Measurements from ENCODE around the gene ZBTB25.

ZBTB25 gene

DNA sequence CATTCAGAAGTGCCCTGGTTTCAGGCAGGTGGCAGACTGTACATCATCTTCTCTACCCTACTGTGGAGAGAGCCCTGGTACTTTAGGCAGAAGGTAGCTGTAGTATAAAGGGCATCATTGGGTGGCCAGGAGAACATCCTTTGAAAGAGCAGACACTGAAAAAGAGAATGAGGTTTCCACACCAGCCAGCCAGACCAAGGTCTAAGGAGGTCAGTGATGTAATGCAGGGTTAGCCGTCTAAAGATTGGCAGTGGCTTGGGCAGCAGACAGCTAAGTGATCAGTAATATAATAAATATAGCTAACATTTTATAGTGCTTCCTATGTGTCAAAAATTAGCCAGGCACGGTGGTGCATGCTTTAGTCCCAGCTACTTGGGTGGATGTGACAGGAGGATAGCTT is 12.0 kb downstream of the ZBTB25 start:
- H3K4me3 ChIP-seq (ENCODE audit: low read length) = no peak overlapping the region
- DNase-seq (ENCODE audit: low read depth, low spot score) = no peak

DNA sequence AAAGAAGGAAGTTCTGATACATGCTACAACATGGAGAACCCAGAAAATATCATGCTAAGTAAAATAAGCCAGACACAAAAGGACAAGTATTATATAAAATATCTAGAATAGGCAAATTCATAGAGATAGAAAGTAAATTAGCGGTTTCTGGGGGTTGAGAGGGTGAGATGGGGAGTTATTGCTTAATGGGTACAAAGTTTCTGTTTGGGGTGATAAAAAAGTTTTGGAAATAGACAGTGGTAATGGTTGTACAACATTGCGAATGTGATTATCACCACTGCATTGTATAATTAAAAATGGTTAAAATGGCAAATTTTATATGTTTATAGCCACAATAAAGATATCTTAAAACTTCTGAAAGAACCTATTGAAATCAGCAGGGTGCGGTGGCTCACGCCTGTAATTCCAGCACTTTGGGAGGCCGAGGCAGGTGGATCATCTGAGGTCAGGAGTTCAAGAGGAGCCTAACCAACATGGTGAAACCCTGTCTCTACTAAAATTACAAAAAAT is 15.0 kb downstream of the ZBTB25 start:
- DNase-seq (ENCODE audit: low read depth, low spot score) = no peak
- H3K4me3 ChIP-seq (ENCODE audit: low read length) = no peak overlapping the region

DNA sequence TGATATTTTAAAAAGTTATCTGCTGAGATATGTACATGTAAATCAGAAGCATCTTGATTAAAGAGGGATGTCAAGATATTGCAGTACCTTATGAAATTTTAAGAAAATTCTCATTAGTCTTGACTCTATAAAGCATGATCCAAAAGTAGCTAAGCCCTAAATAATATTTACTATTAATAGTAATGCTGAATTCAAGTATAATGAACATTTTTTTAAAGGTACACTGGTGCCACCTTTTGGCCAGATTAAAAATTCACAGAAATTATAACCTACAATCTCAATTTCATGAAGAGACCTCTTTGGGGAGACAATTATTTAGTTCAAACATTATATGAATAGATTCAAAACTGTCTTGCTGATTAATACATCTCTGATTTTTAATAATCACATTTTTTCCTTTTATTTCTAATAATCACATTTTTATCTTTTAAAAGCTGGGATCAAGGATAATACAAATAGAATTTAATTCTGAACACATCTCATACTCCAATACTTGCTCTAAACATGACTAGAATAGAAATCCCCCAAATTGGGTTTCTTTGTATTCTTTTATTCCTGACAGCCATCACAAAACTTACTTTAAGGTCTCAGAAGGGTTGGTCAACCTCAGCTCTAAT is 24.9 kb downstream of the ZBTB25 start:
- no peak for DNase-seq (ENCODE audit: low read depth, low spot score)

DNA sequence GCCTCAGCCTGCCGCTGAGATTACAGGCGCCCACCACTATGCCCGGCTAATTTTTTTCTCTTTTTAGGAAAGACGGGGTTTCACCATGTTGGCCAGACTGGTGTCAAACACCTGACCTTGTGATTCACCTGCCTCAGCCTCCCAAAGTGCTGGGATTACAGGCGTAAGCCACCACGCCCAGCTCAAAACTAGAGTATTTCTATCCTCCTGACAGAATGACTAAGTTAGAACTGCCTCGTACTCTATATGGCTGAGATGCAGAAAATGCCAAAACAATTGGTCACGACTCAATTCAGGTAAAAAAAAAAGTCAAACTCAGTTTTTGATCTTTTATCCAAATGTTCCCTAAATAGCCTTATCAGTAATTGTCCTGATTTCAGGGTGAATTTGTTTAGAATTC is 27.2 kb downstream of the ZBTB25 start:
- no peak for DNase-seq (ENCODE audit: low read depth, low spot score)
- H3K4me3 ChIP-seq (ENCODE audit: low read length) = no peak overlapping the region

More for the DNA sequence above, 24.9 kb downstream of the ZBTB25 start:
- H3K4me3 ChIP-seq (ENCODE audit: low read length) = no peak overlapping the region

DNA sequence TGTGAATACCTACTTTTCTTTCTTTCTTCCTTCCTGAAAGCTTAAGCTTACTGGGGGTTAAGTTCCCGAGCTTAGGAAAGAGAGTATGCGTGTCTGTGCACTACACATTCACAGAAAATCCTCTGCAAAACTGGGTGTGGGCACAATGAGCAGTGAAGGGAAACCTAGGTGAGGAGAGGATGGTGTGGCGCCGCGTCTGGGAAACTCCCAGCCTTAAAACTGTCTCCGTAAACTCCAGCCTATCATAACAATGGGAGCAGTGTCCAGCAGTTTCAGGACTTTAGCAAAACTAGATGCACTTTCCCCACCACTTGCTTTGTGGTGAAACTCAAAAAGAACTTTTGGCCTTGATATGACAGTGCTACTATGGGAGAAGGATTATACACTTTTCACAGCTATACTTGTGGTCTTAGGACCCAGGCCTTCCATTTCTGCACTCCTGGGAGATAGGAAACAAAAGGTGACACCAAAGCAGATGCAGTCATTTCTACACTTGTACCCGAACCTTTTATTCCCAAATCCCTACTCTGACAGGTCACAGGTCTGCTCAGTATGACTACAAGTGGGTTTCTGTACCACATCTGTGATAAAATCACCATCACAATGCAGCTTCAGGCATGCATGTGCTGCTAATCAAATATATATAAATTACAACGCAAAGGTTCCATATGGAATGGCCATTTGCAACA is 27.9 kb downstream of the ZBTB25 start:
- H3K4me3 ChIP-seq (ENCODE audit: low read length) = no peak overlapping the region
- DNase-seq (ENCODE audit: low read depth, low spot score) = no peak

DNA sequence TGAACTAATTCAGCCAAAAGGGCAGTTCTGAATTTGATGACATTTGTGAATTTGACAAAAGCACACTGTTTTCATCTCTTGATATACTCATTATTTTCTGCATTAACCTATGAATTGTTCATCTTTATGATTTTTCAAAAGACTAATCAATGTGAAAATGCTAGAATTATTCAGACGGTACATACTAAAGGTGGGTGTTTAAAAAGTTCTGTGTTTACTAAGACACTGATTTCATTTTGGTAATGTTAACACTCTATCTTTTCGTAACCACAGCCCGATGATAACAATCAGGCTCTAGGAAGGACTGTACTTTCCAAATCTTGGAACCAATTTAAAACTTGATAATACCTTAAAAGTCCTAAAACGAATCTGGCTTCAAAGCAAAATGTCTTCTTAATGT is 28.9 kb downstream of the ZBTB25 start:
- no peak for DNase-seq (ENCODE audit: low read depth, low spot score)

DNA sequence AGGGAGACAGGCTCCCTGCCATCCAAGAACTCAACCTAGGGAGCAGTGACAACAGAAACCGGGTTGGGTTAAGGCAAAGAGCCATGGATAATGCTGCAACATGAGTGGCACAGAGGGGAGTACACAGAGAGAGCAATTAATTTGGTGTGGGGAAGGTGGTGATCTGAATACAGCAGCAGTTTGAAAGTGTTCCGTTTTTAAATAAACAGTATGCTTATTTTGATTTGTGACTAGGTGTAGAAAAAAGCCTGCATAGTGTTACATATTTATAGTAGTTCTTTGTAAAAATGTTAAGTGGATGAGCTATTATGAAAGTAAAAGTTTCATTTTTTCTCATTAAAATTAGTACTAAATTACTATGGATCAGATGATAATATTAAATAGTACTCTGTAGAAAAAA is 29.6 kb downstream of the ZBTB25 start:
- H3K4me3 ChIP-seq (ENCODE audit: low read length) = no peak overlapping the region
- DNase-seq (ENCODE audit: low read depth, low spot score) = no peak

More for the DNA sequence above, 28.9 kb downstream of the ZBTB25 start:
- no peak overlapping the region for H3K4me3 ChIP-seq (ENCODE audit: low read length)

DNA sequence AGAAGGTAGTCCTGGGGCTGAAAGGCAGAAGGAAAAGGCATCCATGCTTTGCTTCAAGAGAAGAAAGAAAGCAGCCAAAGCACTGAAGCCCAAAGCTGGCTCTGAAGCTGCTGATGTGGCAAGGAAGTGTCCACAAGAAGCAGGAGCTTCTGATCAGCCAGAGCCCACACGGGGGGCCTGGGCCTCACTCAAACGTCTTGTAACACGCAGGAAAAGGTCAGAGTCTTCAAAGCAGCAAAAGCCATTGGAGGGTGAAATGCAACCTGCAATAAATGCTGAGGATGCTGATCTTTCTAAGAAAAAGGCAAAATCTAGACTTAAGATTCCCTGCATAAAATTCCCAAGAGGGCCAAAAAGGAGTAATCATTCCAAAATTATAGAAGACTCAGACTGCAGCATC is 35.2 kb downstream of the ZBTB25 start:
- no peak for DNase-seq (ENCODE audit: low read depth, low spot score)
- H3K4me3 ChIP-seq (ENCODE audit: low read length) = no peak overlapping the region

DNA sequence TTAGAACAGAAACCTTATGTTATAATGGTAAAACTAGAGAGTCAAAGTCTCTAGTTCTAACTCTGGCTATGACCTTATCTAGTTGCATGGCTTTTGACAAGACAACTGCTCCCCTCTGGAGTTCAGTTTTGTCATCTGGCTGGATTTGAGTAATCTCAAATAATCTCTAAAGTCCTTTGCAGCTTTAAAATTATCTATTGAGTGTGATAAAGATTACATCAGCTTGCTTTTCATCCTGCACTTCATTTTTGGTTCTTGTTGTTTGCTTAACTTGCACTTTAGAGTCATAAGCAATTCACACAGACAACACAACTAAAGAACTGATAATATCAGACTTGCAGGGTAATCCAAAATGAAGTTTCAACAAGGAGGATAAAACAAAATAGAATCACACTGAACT is 36.1 kb downstream of the ZBTB25 start:
- H3K4me3 ChIP-seq (ENCODE audit: low read length) = no peak overlapping the region

DNA sequence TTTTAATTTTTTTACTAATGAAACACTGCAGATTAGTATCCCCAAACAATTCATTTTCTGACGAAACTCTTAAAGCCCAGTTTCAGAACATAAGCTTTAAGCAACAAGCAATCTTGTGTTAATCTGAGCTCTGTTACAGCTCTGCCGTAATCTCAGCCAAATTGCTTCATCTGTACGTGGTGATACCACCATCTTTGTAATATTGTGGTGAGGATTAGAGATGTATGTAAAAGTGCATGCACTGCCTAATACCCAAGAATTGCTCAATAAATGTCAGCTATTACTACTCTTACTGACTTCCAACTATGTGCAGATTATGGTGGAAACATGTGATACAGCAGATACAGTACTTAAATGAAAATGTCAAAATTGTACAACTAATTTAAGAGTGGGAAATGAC is 36.5 kb downstream of the ZBTB25 start:
- DNase-seq (ENCODE audit: low read depth, low spot score) = no peak
- no peak overlapping the region for H3K4me3 ChIP-seq (ENCODE audit: low read length)

More for the DNA sequence above, 36.1 kb downstream of the ZBTB25 start:
- no peak for DNase-seq (ENCODE audit: low read depth, low spot score)

DNA sequence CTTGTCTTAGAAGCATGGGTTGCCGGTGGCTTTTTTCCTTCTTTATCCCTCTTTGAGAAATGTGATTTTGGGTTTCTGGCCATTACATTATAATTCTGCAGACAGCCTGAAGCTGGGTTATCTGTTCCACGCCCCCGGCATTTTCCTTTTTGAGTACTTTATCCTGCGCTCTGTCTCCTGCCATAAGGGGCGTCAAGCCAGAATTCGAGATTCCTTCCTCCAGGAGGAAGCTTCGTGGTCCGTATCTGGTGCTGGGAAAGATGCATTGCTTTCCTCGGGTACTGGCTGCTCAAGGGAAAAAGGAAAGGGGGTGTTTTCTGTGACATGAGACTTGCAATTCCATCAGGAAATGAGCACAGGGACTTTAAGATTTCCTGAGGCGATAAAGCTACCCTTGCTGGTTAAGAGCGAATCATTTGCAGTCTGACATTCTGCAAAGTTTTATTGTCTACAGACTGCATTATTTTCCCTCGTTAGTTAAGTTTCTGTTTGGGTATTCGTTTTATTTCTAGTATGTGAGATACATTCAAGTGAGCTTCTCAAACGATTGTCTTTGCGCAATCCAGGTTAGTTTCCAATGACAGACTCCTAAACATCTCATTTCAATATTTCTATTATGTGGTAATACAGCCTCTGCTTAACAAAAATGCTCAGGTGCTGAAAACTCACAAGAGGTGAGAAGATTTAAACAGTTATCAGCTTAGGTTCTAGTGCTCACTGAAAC is 37.6 kb downstream of the ZBTB25 start:
- peak overlapping the region; percentile 61 for H3K4me3 ChIP-seq (ENCODE audit: low read length)
- no peak for DNase-seq (ENCODE audit: low read depth, low spot score)

DNA sequence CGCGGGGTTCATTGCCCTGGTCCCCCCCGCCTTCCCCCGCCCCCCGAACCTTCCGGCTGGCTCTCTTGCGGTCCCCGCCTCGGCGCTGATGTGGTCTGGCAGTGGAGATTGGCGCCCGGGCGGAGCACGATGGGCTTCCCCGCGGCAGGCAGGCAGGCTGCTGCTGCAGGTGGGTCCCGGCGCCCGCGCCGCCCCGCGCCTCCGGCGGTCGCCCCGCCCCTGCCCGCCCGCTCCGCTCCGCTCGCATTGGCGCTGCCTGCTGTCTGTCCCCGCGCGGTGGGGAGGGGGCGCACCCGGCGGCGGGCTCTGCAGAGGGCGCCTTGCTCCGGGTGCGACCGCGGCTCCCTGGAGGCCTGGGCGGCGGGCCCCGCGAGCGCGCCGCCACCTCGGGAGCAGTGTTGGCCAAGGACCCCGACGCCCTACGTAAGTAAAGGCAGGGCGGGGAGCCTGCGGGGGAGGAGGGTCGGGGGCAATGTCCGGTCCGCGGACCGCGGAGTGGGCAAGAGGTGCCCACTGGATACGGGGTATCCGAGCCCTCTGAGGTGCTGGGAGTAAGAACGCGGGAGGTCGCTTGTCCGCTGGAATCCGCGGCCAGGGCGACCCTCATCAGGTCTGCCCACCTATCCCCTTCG is 38.3 kb downstream of the ZBTB25 start, which contains the start of gene AKAP5:
Gene AKAP5 (plus strand): TSS at position 309 of the 632 bp plus-strand sequence. CDS start 2,896 bp downstream, outside the sequence.
- peak; percentile 43 for DNase-seq (ENCODE audit: low read depth, low spot score)
- peak within 1 kb of the TSS; percentile 61 for H3K4me3 ChIP-seq (ENCODE audit: low read length)

DNA sequence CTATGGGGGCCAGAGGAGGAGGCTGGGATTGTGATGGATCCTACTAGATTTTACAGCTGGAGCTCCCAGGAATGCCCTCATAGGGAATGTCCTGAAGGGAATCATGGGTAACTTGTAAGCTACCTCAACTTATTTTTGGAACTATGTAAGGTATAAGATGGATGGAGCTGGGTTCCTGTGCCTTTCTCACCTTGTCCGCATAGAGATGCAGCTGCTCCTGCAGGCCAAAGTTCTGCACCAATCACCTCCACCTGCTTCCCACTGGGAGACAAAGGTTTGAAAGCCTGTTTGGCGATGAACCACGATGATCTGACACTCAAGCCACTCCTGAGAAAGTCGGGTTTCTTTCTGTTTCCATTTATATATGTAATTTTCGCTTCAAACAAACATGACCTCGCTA is 39.0 kb downstream of the ZBTB25 start:
- no peak for DNase-seq (ENCODE audit: low read depth, low spot score)
- peak overlapping the region; percentile 61 for H3K4me3 ChIP-seq (ENCODE audit: low read length)

DNA sequence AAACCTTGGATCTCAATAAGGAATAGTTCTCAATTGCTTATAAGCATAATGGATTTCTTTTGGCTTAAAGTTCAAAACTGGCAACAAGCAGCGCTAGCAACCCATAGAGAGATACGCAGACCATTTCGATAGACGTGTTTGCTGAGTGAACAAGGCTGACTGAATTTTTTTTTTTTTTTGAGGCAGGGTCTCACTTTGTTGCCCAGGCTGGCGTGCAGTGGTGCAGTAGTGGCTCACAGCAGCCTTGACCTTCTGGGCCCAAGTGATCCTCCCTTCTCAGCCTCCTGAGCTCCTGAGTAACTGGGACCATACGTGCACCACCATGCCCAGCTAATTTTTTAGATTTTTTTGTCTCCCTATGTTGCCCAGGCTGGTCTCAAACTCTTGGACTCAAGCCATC is 39.8 kb downstream of the ZBTB25 start:
- DNase-seq (ENCODE audit: low read depth, low spot score) = no peak
- H3K4me3 ChIP-seq (ENCODE audit: low read length) = no peak overlapping the region

DNA sequence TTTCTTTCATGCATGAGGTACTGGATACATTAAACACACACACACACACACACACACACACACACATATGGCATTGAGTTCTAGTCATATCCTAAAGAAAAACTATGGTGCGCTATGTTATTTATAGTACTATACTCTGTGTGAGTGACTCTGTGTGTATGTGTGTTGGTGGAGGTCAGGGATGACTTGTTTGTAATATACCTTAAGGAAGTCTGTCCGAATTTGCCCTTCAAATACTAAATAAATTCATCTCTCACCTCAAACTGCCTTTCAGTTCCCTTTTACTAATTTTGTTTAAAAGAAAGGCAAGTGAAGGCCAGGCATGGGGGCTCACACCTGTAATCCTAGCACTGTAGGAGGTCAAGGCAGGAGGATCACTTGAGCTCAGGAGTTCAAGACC is 40.4 kb downstream of the ZBTB25 start:
- no peak overlapping the region for H3K4me3 ChIP-seq (ENCODE audit: low read length)
- no peak for DNase-seq (ENCODE audit: low read depth, low spot score)

DNA sequence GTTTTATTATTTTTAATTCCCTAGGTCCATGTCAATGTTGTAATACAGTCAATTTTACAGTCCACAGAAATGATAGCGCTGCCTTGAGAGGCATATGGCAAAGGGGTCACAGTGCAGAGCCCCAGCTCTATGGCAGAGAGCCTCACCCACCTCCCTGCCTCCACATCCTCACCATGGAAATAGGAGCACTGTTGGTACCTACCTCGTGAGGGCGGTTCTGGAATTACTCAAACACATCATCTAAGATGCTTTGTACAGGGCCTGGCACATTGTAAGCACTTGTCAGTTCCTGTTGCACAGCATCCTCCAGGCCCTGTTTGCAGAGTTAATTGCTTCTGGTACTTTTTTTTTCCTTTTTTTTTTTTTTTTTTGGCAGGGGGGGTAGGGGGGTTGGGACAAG is 42.4 kb downstream of the ZBTB25 start:
- no peak overlapping the region for H3K4me3 ChIP-seq (ENCODE audit: low read length)
- no peak for DNase-seq (ENCODE audit: low read depth, low spot score)

DNA sequence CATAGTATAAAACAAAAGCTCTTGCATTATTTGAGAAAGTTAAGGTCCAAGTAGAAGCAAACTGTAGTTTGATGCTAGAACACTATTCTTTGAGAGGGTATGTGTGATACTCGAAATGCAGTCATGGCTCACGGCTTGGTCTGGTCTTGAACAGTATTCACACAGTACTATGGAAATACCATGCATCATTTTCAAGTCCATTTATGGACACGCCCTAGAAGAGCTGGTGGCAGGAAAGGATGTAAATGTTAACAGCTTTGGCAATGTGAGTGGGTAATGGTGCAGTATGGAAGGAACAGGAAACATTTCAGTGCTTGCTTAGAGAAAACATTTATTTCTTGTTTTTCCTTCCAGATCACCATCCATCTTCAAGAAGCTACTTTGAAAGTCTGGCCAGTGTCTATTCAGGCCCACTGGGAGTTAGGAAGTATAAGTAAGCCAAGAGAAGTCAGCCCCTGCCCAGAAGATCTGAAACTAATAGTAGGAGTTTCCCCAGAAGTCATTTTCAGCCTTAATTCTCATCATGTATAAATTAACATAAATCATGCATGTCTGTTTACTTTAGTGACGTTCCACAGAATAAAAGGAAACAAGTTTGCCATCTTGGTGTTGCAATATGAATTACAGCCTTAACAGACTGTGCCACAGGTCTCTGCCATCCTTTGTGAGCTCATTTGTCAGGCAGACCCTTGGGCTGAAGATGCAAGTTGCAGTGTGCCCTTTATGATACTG is 44.1 kb downstream of the ZBTB25 start:
- H3K4me3 ChIP-seq (ENCODE audit: low read length) = no peak overlapping the region
- DNase-seq (ENCODE audit: low read depth, low spot score) = no peak

DNA sequence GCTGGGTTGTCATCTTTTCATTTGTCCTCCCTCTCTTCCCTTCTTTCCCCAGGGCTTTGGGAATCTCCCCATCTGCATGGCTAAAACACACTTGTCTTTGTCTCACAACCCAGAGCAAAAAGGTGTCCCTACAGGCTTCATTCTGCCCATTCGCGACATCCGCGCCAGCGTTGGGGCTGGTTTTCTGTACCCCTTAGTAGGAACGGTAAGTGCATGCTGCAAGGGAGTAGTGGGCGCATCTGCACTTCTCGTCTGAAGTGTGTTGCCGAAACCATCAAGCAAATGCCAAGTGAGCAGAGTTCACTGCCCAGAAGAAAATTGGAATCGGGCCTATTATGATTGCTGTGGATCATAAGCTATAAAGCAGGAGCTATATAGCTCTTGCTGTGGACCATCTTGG is 49.0 kb downstream of the ZBTB25 start:
- no peak for DNase-seq (ENCODE audit: low read depth, low spot score)
- H3K4me3 ChIP-seq (ENCODE audit: low read length) = no peak overlapping the region

DNA sequence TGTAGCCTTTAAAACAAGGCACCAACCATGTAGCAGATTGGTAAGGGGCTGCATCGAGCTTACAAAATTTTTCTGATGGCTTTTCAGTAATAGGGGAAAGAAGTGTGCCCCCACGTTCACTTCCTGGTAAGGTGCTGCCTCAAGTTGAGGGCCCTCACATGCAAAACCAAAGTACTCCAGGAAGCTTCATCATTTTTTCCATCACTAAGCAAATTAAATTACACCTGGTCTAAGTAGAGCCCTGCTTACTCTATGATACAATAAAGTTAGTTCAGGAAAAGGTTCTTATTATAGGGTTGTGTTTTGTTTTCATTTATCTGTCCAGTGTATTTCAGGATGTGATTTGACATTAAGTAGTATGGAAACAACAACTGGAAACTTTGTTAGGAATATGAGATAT is 53.4 kb downstream of the ZBTB25 start:
- DNase-seq (ENCODE audit: low read depth, low spot score) = no peak
- H3K4me3 ChIP-seq (ENCODE audit: low read length) = no peak overlapping the region

Measured in Jurkat, Clone E6-1 (cell line).